SK-N-MC (cell line): ENCODE results near the gene PYHIN1.

Source experiments
- DNase-seq: peaks from one replicate; pipeline ENCODE4 v3.0.0-alpha.2; 2011; ENCODE audit warnings: low read depth, low spot score
- H3K27ac ChIP-seq: fragments of 200-600 bp; sonication (generic); 2 replicates; pipeline ENCODE4 v1.5.1; 2016; ENCODE audit warnings: mixed run types
- H3K36me3 ChIP-seq: fragments of 200-600 bp; sonication (generic); 2 replicates; pipeline ENCODE4 v1.6.1; 2017; ENCODE audit warnings: antibody characterized with exemption, low read length, mixed read lengths; ENCODE audit not compliant: insufficient read depth
- H3K4me3 ChIP-seq: fragments of 200-600 bp; sonication (generic); 2 replicates; pipeline ENCODE4 v1.5.1; 2016
- H3K9ac ChIP-seq: fragments of 200-600 bp; sonication (generic); 2 replicates; pipeline ENCODE4 v1.8.0; 2017; ENCODE audit warnings: mixed run types, mixed read lengths; ENCODE audit not compliant: insufficient read length
- H3K9me3 ChIP-seq: fragments of 200-600 bp; sonication (generic); 2 replicates; pipeline ENCODE4 v1.6.1; 2017; ENCODE audit warnings: low read depth, mild to moderate bottlenecking, antibody characterized with exemption, low read length, moderate library complexity, mixed read lengths
- EZH2 ChIP-seq: fragments of 200-600 bp; sonication (generic); IDR thresholded peaks from one replicate; pipeline ENCODE4 v1.6.1; 2017; ENCODE audit warnings: antibody characterized with exemption
- FOXP2 ChIP-seq: optimal IDR thresholded peaks from 2 replicates; pipeline ENCODE3; 2011; ENCODE audit warnings: mild to moderate bottlenecking, moderate library complexity; ENCODE audit not compliant: insufficient read depth; ENCODE audit errors: extremely low read length, control extremely low read depth
- POLR2AphosphoS5 ChIP-seq: IDR thresholded peaks from 2 replicates; pipeline ENCODE4 v1.6.1; 2012; ENCODE audit warnings: mild to moderate bottlenecking, low read depth, low read length, borderline replicate concordance

PYHIN1 gene

GRCh38 chr1:158992787-158993312 is 61.5 kb downstream of the PYHIN1 start:
- DNase-seq = no peak
- H3K36me3 ChIP-seq = no peaks in the 10 kb centered on the region
- no peaks in the 10 kb centered on the region for H3K9me3 ChIP-seq
- no peak overlapping the region for H3K27ac ChIP-seq
- no peak overlapping the region for H3K4me3 ChIP-seq
- TF ChIP-seq FOXP2 = no peak
- no peak for TF ChIP-seq EZH2
- no peak for TF ChIP-seq POLR2AphosphoS5
- no peak overlapping the region for H3K9ac ChIP-seq

- no peak for DNase-seq
- TF ChIP-seq FOXP2 = no peak
- no peak for TF ChIP-seq EZH2
- TF ChIP-seq POLR2AphosphoS5 = no peak
- no peaks in the 10 kb centered on the region for H3K9me3 ChIP-seq
- H3K4me3 ChIP-seq = no peak overlapping the region
- no peak overlapping the region for H3K27ac ChIP-seq
- H3K9ac ChIP-seq = no peak overlapping the region
- H3K36me3 ChIP-seq = no peaks in the 10 kb centered on the region
Observed at GRCh38 chr1:158996998-158997397, 65.6 kb downstream of the PYHIN1 start.

- no peaks in the 10 kb centered on the region for H3K9me3 ChIP-seq
- TF ChIP-seq FOXP2 = no peak
- TF ChIP-seq EZH2 = no peak
- no peak for TF ChIP-seq POLR2AphosphoS5
- DNase-seq = no peak
- peak overlapping the region; percentile 91 for H3K4me3 ChIP-seq
- H3K36me3 ChIP-seq = no peaks in the 10 kb centered on the region
- H3K9ac ChIP-seq = peak overlapping the region; percentile 81
- no peak overlapping the region for H3K27ac ChIP-seq
Observed at GRCh38 chr1:158998037-158998780, 66.9 kb downstream of the PYHIN1 start.

- no peaks in the 10 kb centered on the region for H3K36me3 ChIP-seq
- no peak for DNase-seq
- peak overlapping the region; percentile 91 for H3K4me3 ChIP-seq
- H3K9ac ChIP-seq = peak overlapping the region; percentile 81
- TF ChIP-seq POLR2AphosphoS5 (no peak), FOXP2 (no peak), EZH2 (no peak)
- peak overlapping the region; percentile 97 for H3K27ac ChIP-seq
- no peaks in the 10 kb centered on the region for H3K9me3 ChIP-seq
Observed at GRCh38 chr1:158998781-158999161, 67.4 kb downstream of the PYHIN1 start.

- TF ChIP-seq POLR2AphosphoS5 = no peak; the same call in 1 of the 2 replicates
- TF ChIP-seq FOXP2 = no peak
- TF ChIP-seq EZH2 = no peak
- H3K36me3 ChIP-seq = no peaks in the 10 kb centered on the region
- peak overlapping the region; percentile 91 for H3K4me3 ChIP-seq
- peak overlapping the region; percentile 81 for H3K9ac ChIP-seq
- no peak for DNase-seq
- peak overlapping the region; percentile 97 for H3K27ac ChIP-seq
- no peaks in the 10 kb centered on the region for H3K9me3 ChIP-seq
Observed at GRCh38 chr1:158999316-159000069, 68.1 kb downstream of the PYHIN1 start.

GRCh38 chr1:159000070-159000409 is 68.7 kb downstream of the PYHIN1 start:
- Histone ChIP-seq H3K4me3 (peak overlapping the region; percentile 91), H3K9ac (peak overlapping the region; percentile 76), H3K27ac (peak overlapping the region; percentile 97), H3K9me3 (no peaks in the 10 kb centered on the region), H3K36me3 (no peaks in the 10 kb centered on the region)
- no peak for TF ChIP-seq EZH2
- TF ChIP-seq FOXP2 = no peak
- TF ChIP-seq POLR2AphosphoS5 = no peak
- no peak for DNase-seq

GRCh38 chr1:159000625-159001024 is 69.3 kb downstream of the PYHIN1 start:
- H3K27ac ChIP-seq = peak overlapping the region; percentile 97
- no peaks in the 10 kb centered on the region for H3K36me3 ChIP-seq
- H3K9ac ChIP-seq = peak overlapping the region; percentile 76
- no peak for DNase-seq
- no peaks in the 10 kb centered on the region for H3K9me3 ChIP-seq
- TF ChIP-seq POLR2AphosphoS5 (no peak), EZH2 (no peak), FOXP2 (no peak)
- peak overlapping the region; percentile 91 for H3K4me3 ChIP-seq

GRCh38 chr1:159005161-159005560 is 73.8 kb downstream of the PYHIN1 start:
- Histone ChIP-seq H3K4me3 (no peak overlapping the region), H3K9ac (no peak overlapping the region), H3K36me3 (no peaks in the 10 kb centered on the region), H3K9me3 (no peaks in the 10 kb centered on the region), H3K27ac (no peak overlapping the region)
- no peak for DNase-seq
- TF ChIP-seq POLR2AphosphoS5 (no peak), EZH2 (no peak), FOXP2 (no peak)
